ENCODE measurements around the gene ACTR3.
"Not testable (repeated sequence)": the region's sequence is repeated elsewhere in the genome, so short reads cannot be mapped to it uniquely, and the experiment has no call there.

The ACTR3 gene

DNA sequence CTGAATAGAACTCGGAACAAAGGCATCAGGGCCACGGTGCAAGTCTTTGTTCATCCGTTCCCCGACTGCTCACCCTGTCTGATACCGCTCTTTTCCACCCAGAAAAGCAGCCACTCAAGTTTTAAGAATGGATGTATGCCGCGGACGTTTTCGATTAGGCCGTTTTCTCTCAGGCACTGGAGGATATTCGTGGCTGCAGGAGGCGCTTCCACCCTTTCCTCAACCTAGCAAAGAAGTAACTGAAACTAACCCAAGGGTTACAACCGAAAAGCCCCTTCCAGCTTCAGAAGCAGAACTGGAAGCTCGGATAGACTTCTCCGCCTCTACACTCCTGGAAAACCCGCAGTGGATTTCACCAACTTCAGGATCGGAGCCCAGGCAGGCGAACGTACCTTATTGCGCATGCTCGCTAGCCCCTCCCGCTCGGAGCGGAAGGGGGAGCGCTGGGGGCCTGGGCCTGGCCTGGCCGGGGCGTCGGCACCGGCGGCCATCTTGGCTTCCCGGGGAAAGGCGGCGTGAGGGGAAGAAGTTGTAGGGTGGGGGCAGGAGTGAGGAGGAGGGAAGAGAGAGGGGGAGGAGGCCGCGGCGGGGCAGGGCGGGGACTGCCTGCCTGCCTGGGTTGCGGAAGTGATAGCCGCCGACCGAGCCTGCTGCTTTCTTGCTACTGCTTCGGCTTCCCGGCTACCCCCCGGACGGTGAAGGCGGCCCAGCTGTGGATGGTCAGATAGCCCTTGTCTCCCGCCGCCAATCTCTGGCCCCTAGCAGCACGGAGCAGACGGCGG lies at the start of gene ACTR3:
TSS of gene ACTR3 (plus strand) at position 619 of the 782 bp plus-strand sequence. CDS start 191 bp downstream, outside the sequence.
- peak; percentile 97 for DNase-seq (ENCODE audit: low read depth)

DNA sequence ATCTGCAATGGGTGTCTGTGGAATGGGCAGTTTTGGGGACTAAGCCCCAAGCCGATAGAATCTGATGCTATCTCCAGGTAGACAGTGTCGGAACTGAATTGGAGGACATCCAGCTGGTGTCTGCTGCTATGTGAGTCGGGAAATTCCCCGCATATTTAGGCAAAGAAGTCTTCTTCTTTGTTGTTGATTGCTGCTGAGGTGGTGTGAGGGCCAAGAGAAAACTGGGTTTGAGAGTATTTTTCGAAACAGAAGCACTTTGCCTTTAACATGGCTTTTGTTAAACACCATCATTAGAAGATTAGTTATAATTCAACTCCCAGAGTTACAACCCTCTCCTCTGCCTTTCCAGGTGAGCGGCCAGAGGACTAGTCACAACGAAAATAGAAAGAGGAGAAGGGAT lies 49.4 kb upstream of the ACTR3 start:
- DNase-seq (ENCODE audit: low read depth) = no peak

- DNase-seq (ENCODE audit: low read depth) = no peak
Observed at GRCh38 chr2:113842919-113843736, 46.8 kb upstream of the ACTR3 start.

DNA sequence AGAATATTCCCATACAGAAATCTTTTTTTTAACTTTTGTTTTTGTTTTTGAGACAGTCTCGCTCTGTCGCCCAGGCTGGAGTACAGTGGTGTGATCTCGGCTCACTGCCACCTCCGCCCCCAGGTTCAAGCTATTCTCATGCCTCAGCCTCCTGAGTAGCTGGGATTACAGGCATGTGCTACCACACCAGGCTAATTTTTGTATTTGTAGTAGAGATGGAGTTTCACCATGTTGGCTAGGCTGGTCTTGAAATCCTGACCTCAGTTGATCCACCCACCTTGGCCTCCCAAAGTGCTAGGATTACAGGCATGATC lies 46.2 kb upstream of the ACTR3 start:
- DNase-seq (ENCODE audit: low read depth) = not testable (repeated sequence)

DNA sequence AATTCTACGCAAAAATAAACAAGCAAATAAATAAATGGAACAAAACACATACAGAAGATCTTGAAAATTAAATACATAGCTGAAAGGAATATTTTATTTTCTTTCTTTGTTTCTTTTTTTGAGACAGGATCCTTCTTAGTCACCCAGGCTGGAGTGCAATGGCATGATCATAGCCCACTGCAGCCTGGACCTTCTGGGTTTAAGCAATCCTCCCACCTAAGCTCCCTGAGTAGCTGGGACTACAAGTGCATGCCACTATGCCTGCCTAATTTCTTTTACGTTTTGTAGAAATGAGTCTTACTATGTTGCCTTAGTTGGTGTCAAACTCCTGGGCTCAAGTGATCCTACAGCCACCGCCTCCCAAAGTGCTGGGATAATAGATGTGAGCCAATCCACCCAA lies 44.6 kb upstream of the ACTR3 start:
- no peak for DNase-seq (ENCODE audit: low read depth)

DNA sequence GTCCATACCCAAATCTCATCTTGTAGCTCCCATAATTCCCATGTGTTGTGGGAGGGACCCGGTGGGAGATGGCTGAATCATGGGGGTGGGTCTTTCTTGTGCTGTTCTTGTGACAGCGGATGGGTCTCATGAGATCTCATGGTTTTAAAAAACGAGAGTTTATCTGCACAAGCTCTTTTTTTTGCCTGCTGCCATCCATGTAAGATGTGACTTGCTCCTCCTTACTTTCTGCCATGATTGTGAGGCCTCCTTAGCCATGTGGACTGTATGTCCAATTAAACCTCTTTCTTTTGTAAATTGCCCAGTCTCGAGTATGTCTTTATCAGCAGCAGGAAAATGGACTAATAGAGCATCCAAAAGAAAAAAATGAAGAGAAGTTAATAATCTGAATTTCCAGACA lies 44.1 kb upstream of the ACTR3 start:
- DNase-seq (ENCODE audit: low read depth) = not testable (repeated sequence)

DNA sequence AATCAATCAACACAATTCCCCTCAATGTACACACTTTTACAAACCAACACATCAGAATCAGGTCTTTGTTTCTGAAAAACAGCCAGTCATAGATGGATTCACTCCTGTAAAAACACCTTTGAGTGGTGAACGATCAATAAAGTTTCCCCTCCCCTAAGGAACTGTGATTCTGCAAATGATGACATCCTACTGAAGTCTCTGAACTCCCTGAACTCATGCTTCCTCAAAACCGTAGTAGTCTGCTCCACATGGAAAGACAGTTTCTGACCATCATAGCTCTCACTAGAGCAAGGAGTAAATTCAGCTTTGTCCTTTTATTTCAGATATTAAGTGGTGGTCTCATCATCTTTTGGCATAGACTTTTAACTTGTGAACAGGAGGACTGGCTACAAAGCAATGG lies 43.5 kb upstream of the ACTR3 start:
- no peak for DNase-seq (ENCODE audit: low read depth)

- DNase-seq (ENCODE audit: low read depth) = no peak
Observed at GRCh38 chr2:113847144-113847543, 42.7 kb upstream of the ACTR3 start.

- no peak for DNase-seq (ENCODE audit: low read depth)
Observed at GRCh38 chr2:113848758-113849415, 41.0 kb upstream of the ACTR3 start.

GRCh38 chr2:113850687-113851086 lies 39.2 kb upstream of the ACTR3 start:
- DNase-seq (ENCODE audit: low read depth) = no peak

DNA sequence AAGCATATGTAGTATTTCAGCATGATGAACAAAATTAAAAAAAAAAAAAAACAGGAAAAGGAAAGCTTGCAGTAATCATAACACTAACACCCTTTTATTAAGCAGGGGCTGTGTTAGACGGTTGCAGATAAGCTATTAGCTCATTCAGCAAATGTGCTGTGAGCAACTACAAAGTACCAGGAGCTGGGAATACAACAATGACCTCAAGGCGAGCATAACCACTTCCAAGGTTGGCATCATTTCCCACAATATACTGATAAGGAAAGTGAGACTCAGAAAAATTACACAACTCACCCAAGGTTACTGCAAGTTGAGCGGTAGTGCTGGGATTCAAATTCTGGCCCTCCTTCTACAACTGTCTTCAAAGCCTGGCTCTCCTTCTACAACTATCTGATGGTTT lies 38.2 kb upstream of the ACTR3 start:
- DNase-seq (ENCODE audit: low read depth) = no peak

- DNase-seq (ENCODE audit: low read depth) = no peak
Observed at GRCh38 chr2:113854208-113854607, 35.7 kb upstream of the ACTR3 start.

DNA sequence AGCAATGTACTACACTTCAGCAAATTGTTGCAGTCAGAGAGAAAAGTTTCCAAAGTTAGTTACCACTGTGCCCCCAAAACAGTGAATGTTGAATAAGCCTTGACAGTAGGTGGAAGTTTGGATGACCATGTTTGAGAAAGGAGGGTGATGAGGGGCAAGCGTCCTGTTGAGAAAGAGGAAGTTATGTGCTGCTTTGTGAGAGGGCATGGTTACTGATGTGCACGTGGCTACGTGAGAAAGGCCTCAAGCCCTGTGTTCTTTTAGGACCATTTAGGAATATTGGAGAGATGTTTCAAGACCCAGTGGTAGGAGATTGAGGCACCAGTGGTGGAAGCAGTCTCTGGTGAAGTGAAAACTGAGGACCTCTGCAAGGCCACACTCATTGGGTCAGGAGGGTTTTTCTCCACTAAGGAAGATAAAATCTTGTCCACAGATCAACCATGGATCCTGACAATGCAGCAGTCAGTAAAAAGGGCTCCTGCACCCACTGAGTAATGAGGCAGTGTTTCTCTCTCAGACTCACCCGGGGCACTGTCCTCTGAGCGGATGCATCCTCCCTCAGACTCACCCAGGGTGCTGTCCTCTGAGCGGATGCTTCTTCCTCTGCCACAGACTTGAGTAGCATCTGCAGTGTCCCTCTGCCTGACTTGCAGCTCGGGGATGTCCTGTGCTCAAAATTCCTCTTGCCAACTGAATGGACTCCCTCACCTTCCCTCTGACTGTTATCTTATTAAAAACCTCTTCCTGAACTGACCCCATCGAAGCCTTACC lies 34.7 kb upstream of the ACTR3 start:
- no peak for DNase-seq (ENCODE audit: low read depth)

- DNase-seq (ENCODE audit: low read depth) = no peak
Observed at GRCh38 chr2:113857464-113857863, 32.4 kb upstream of the ACTR3 start.

- no peak for DNase-seq (ENCODE audit: low read depth)
Observed at GRCh38 chr2:113858764-113859163, 31.1 kb upstream of the ACTR3 start.

DNA sequence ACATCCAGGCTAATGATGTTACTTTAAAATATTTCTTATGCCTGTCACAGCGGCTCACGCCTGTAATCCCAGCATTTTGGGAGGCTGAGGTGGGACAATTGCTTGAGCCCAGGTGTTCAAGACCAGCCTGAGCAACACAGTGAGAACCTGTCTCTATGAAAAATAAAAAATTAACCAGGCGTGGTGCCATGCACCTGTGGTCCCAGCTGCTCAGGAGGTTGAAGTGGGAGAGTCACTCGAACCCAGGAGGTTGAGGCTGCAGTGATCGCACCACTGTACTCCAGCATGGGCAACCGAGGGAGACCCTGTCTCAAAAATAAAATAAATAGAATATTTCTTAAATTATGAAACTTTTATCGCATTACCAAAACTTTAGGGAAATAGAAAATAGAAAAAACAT lies 28.1 kb upstream of the ACTR3 start:
- no peak for DNase-seq (ENCODE audit: low read depth)

GRCh38 chr2:113863144-113863543 lies 26.7 kb upstream of the ACTR3 start:
- DNase-seq (ENCODE audit: low read depth) = no peak

GRCh38 chr2:113867571-113867970 lies 22.3 kb upstream of the ACTR3 start:
- no peak for DNase-seq (ENCODE audit: low read depth)

DNA sequence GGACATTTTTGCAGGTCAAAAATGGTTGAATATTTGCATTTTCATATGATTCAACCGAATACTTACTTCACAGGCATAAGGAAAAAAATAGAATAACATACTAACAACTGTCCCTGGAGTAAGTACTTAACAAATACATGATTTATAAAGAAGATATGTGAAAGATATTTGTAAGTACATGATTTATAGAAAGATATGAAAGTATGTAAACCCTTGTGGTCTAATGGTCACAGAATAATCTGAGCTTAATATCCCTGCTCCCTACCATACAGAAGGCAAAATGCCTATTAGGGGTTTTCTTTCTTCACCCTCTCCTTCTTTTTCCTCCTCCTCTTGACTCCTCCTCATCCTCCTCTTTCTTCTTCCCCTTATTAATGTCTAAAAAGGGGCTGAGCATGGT lies 20.6 kb upstream of the ACTR3 start:
- no peak for DNase-seq (ENCODE audit: low read depth)

- DNase-seq (ENCODE audit: low read depth) = no peak
Observed at GRCh38 chr2:113872201-113872600, 17.7 kb upstream of the ACTR3 start.

DNA sequence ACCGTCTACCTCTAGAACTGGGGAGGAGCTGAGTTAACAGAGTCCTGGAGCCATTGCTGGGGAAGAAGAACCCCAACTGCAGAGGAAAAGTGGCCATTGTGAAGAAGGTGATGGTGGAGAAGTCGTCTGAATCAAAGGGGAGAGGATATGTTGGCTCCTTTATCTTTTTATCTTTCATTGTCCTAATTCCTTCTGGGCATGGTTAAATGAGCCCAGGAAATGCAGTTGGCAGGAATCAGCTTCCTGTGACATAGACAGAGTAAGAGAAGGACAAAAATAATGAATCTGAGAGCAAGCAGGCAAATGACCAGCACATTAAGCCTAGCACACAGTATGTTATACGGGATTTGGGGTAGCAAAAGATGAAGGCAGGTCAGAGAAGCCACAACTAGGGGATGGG lies 16.0 kb upstream of the ACTR3 start:
- DNase-seq (ENCODE audit: low read depth) = no peak

DNA sequence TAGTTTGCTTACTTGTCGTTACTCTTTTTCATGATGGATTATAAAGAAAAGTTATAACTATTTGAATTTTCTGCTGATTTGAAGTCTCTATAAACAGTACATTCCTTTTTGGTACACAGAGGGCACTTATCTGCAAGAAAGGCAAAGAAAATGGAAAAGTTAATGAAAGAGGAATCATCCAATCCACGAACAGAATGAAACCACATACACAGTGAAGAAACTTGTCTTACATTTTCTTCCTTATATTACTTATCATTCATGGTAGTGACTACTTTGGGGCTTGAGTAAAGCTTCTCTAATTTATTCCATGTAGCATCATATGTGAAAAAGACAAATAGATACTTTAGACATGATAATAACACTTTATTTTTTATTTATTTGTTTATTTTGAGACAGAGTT lies 14.8 kb upstream of the ACTR3 start:
- DNase-seq (ENCODE audit: low read depth) = no peak

Measured in activated T-helper 9 cell treated with anti-CD3 and anti-CD28 coated beads, Interleukin-2, amount 50 U/mL, for 16 hours (primary cell).